ENCODE measurements around the gene DCBLD1. TPM values are rescaled to one million over a fixed set of nuclear protein-coding genes. Genes with fewer than 3 reads are reported as not detected.

DCBLD1 gene
- total and polyA plus RNA-seq, 11 donors = 2.9 to 11.4 (median 4.0) TPM

DNA sequence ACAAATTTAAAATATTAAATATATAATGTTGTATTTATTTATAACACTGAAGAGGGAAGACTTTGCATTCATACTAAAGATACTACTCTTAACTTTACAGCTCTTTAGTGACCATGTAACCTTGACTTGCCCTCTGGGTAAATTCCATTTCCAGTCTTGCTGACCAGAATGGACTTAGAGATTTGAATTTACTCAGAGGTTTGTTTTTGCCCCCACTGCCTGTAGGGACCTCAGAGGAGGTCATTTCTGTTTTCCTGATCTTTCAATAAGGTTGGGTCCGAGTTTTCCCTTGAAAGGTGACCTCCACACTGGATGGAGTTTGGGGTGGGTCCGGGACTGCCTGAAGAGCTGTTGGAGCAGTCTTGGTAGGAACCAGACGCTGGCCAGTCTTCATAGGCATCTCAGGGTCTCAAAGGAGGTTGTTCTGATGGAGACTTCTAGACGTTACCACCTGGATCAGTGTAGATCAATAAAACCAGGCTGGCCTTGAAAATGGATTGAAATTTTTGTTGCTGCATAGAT is 26.0 kb downstream of the DCBLD1 start:
- WGBS, 4 donors = 94 to 98% (median 96%) methylated on average over 4 of the region's 4 CpGs
- H3K27ac ChIP-seq = no peak overlapping the region
- no peaks in the 10 kb centered on the region for H3K9me3 ChIP-seq
- H3K27me3 ChIP-seq = no peaks in the 10 kb centered on the region
- no peak overlapping the region for H3K4me3 ChIP-seq
- no peak for TF ChIP-seq POLR2A (IDR thresholded peaks at IDR 0.05)
- TF ChIP-seq, protein P1, sequence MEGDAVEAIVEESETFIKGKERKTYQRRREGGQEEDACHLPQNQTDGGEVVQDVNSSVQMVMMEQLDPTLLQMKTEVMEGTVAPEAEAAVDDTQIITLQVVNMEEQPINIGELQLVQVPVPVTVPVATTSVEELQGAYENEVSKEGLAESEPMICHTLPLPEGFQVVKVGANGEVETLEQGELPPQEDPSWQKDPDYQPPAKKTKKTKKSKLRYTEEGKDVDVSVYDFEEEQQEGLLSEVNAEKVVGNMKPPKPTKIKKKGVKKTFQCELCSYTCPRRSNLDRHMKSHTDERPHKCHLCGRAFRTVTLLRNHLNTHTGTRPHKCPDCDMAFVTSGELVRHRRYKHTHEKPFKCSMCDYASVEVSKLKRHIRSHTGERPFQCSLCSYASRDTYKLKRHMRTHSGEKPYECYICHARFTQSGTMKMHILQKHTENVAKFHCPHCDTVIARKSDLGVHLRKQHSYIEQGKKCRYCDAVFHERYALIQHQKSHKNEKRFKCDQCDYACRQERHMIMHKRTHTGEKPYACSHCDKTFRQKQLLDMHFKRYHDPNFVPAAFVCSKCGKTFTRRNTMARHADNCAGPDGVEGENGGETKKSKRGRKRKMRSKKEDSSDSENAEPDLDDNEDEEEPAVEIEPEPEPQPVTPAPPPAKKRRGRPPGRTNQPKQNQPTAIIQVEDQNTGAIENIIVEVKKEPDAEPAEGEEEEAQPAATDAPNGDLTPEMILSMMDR (IDR thresholded peaks at IDR 0.05) = no peak
- no peak for ATAC-seq
- no peak for DNase-seq
- intact Hi-C loops (cut with DNase I) = no loop called here
- peaks cover 0 to 21% (median 4%) of the 10 kb centered on the region in 12 donors for H3K4me1 ChIP-seq
- peaks cover 0 to 30% (median 16%) of the 10 kb centered on the region in 9 donors for H3K36me3 ChIP-seq

DNA sequence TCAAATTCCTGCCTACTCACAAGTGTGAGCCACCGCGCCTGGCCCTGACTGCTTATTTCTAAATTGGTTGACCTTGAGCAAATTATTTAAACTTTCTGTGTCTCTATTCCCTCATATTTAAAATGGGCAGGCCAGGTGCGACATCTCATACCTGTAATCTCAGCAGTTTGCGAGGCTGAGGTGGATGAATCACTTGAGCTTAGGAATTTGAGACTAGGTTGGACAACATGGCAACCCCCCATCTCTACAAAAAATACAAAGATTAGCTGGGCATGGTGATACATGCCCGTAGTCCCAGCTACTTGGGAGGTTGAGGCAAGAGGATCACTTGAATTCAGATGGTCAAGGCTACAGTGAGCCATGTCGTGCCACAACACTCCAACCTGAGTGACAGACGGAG is 26.5 kb downstream of the DCBLD1 start:
- TF ChIP-seq, protein P1 (IDR thresholded peaks at IDR 0.05) = no peak
- TF ChIP-seq POLR2A (IDR thresholded peaks at IDR 0.05) = no peak
- Histone ChIP-seq H3K4me3 (no peak overlapping the region), H3K27ac (no peak overlapping the region), H3K9me3 (no peaks in the 10 kb centered on the region), H3K27me3 (no peaks in the 10 kb centered on the region), H3K36me3 (peaks cover 0 to 28% (median 14%) of the 10 kb centered on the region in 9 donors), H3K4me1 (peaks cover 0 to 21% (median 4%) of the 10 kb centered on the region in 12 donors)
- DNase-seq (no peak), ATAC-seq (no peak)
- 95 to 99% (median 98%) methylated on average over 7 of the region's 7 CpGs for WGBS, 4 donors
- intact Hi-C loops (cut with DNase I) = no loop called here

GRCh38 chr6:117512056-117512828 is 29.8 kb downstream of the DCBLD1 start:
- DNase-seq (no peak), ATAC-seq (no peak)
- no peak overlapping the region for H3K27ac ChIP-seq
- 76 to 79% (median 77%) methylated on average over 7 of the region's 7 CpGs for WGBS, 4 donors
- no peaks in the 10 kb centered on the region for H3K9me3 ChIP-seq
- no peaks in the 10 kb centered on the region for H3K27me3 ChIP-seq
- intact Hi-C loops (cut with DNase I) = no loop called here
- H3K4me1 ChIP-seq = peaks cover 0 to 12% (median 2%) of the 10 kb centered on the region in 12 donors
- H3K4me3 ChIP-seq = no peak overlapping the region
- TF ChIP-seq, protein P1 (IDR thresholded peaks at IDR 0.05) = no peak
- TF ChIP-seq POLR2A (IDR thresholded peaks at IDR 0.05) = no peak
- H3K36me3 ChIP-seq = peaks cover 0 to 3% (median 0%) of the 10 kb centered on the region in 9 donors

DNA sequence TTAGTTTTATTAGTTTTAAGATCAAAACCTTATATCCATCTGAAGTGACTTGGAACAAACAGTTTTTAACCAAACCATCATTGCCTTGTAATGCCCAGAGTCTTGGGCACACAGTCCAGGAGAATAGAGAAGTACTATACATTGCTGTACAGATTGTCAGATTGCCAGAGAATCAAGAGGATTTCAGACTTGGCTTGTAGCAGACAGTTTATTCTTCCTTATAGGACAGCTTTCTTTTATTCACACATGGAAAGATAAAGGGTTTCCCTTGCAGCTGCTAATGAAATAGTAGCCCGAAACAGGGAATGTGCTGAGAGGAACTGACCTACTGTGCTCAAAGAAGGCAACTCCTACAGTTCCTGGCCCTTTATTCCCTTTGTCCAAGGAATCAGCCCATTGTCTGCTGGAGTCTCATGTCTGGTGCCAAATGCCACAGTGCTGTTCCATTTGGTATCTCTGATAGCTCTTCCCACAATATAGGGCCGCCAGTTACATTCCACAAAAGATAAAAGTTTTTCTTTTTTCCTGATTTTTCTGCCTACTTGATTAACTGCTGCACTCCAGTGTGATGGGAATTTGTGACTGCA is 30.6 kb downstream of the DCBLD1 start:
- no peak for TF ChIP-seq POLR2A (IDR thresholded peaks at IDR 0.05)
- TF ChIP-seq, protein P1 (IDR thresholded peaks at IDR 0.05) = no peak
- intact Hi-C loops (cut with DNase I) = no loop called here
- Histone ChIP-seq H3K36me3 (peaks cover 0 to 3% (median 0%) of the 10 kb centered on the region in 9 donors), H3K4me1 (peaks cover 0 to 8% (median 0%) of the 10 kb centered on the region in 12 donors), H3K4me3 (no peak overlapping the region), H3K27me3 (no peaks in the 10 kb centered on the region), H3K27ac (no peak overlapping the region), H3K9me3 (no peaks in the 10 kb centered on the region)
- DNase-seq = no peak
- ATAC-seq = no peak
- 56 to 86% (median 68%) methylated on average over 2 of the region's 2 CpGs for WGBS, 4 donors

All from heart left ventricle (tissue), 16 donors.